Osteocyte (in vitro differentiated cells): ENCODE measurements around the gene ALAS1. TPM values are rescaled to one million over a fixed set of nuclear protein-coding genes. Genes with fewer than 3 reads are reported as not detected.
"Not testable (repeated sequence)": the region's sequence is repeated elsewhere in the genome, so short reads cannot be mapped to it uniquely, and the experiment has no call there.

Source experiments
- DNase-seq: peaks from one replicate; pipeline ENCODE4 v3.0.0; 2021; ENCODE audit warnings: mixed read lengths; ENCODE audit not compliant: unreplicated experiment; ENCODE audit errors: extremely low spot score
- H3K27ac Mint-ChIP-seq: one replicate; pipeline ENCODE4 v1.8.0; 2021; ENCODE audit warnings: mild to moderate bottlenecking, mixed read lengths; ENCODE audit not compliant: unreplicated experiment
- H3K27me3 Mint-ChIP-seq: one replicate; pipeline ENCODE4 v1.8.0; 2021; ENCODE audit warnings: mixed read lengths; ENCODE audit not compliant: unreplicated experiment
- H3K36me3 Mint-ChIP-seq: one replicate; pipeline ENCODE4 v1.8.0; 2021; ENCODE audit warnings: mixed read lengths; ENCODE audit not compliant: unreplicated experiment
- H3K4me1 Mint-ChIP-seq: one replicate; pipeline ENCODE4 v1.8.0; 2021; ENCODE audit warnings: mixed read lengths; ENCODE audit not compliant: unreplicated experiment
- H3K4me3 Mint-ChIP-seq: one replicate; pipeline ENCODE4 v1.8.0; 2021; ENCODE audit warnings: mild to moderate bottlenecking, moderate library complexity, mixed read lengths; ENCODE audit not compliant: unreplicated experiment
- H3K9me3 Mint-ChIP-seq: one replicate; pipeline ENCODE4 v1.8.0; 2021; ENCODE audit warnings: mixed read lengths; ENCODE audit not compliant: unreplicated experiment
- CTCF ChIP-seq: fragments of 200-600 bp; sonication (generic); IDR thresholded peaks from 2 replicates; pipeline ENCODE4 v1.5.0; 2021; ENCODE audit warnings: antibody characterized with exemption, mild to moderate bottlenecking, moderate library complexity
- long read RNA-seq: library from polyadenylated mRNA; unstranded; transcript quantifications from one replicate; pipeline ENCODE4 v2.0.0, GENCODE V29; 2021
- total RNA-seq: library from RNA; stranded (reverse); gene quantifications from 2 replicates; pipeline ENCODE4 v1.2.1, GENCODE V29; 2021

ALAS1 gene
- total RNA-seq, result 34.8 and 36.2 TPM in 2 replicates
- long read RNA-seq, transcript ALAS1-205 (12 exons, 2,356 nt), result minor isoform, 12 of 160 reads
- long read RNA-seq, transcript ALAS1-204 (11 exons, 2,125 nt), result major isoform, 129 of 160 reads
- long read RNA-seq, transcript ALAS1-201 (11 exons, 2,212 nt), result minor isoform, 9 of 160 reads
- long read RNA-seq, partial matches to known transcripts, result 2 of 160 reads
- long read RNA-seq, other reads (novel, unspliced or antisense), result 7 of 160 reads

- peaks cover 24% of the 10 kb centered on the region for H3K4me1 Mint-ChIP-seq
- H3K36me3 Mint-ChIP-seq, result peaks cover 14% of the 10 kb centered on the region
- H3K27ac Mint-ChIP-seq, result peak within 1 kb of the TSS; percentile 88
- no peaks in the 10 kb centered on the region for H3K27me3 Mint-ChIP-seq
- peak within 1 kb of the TSS; percentile 98 for H3K4me3 Mint-ChIP-seq
- TF ChIP-seq CTCF, result no peak
- DNase-seq, result peak; percentile 98
- no peaks in the 10 kb centered on the region for H3K9me3 Mint-ChIP-seq
Observed at GRCh38 chr3:52197842-52198625, at the start of gene ALAS1. Gene ALAS1, plus strand, starts transcription at chr3:52198160. Its CDS starts 1,082 bp downstream, at chr3:52199242.

DNA sequence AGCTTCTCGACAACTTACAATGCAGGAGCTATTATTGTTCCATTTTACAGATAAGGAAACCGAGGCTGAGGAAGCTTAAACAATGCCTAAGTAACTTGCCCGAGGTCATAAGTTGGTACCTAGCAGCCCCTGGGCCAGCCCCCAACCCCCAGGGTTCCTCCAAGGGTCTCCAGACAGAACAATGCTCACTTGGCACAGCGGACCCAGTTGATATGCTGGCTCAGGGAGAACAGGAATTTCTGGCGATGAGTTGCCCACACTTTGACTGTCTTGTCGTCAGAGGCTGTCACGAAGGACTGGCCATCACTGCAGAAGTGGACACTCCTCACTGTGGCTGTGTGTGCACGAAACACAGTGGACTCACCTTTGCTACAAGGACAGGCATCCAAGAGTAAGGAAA, 48.9 kb upstream of the ALAS1 start:
- Mint-ChIP-seq H3K9me3 (no peaks in the 10 kb centered on the region), H3K4me1 (peaks cover 10% of the 10 kb centered on the region)
- TF ChIP-seq CTCF, result no peak

DNA sequence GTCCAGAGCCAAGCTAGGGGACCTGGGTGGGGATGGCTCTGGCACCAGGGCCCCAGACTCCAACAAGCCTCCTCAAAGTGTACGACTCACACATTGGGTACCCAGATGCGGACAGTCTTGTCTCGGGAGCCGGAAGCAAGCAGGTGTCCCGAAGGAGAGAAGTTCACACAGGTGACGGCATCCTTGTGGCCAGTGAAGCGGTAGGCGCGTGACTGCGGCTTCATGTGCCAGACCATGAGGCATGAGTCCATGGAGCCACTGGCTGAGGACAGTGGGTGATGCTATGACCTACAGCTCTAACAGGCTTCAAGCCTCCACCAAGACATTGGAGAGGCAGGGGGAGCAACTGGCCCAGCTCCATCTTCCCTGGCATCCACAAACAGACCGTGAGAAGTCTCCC, 48.2 kb upstream of the ALAS1 start:
- Mint-ChIP-seq H3K4me1 (peaks cover 9% of the 10 kb centered on the region), H3K36me3 (no peaks in the 10 kb centered on the region), H3K27me3 (no peaks in the 10 kb centered on the region), H3K4me3 (no peak overlapping the region), H3K27ac (no peak overlapping the region), H3K9me3 (no peaks in the 10 kb centered on the region)
- TF ChIP-seq CTCF, result no peak
- no peak for DNase-seq

More for the DNA sequence above, 48.9 kb upstream of the ALAS1 start:
- Mint-ChIP-seq H3K27ac (no peak overlapping the region), H3K27me3 (no peaks in the 10 kb centered on the region), H3K4me3 (no peak overlapping the region), H3K36me3 (no peaks in the 10 kb centered on the region)
- DNase-seq, result no peak

DNA sequence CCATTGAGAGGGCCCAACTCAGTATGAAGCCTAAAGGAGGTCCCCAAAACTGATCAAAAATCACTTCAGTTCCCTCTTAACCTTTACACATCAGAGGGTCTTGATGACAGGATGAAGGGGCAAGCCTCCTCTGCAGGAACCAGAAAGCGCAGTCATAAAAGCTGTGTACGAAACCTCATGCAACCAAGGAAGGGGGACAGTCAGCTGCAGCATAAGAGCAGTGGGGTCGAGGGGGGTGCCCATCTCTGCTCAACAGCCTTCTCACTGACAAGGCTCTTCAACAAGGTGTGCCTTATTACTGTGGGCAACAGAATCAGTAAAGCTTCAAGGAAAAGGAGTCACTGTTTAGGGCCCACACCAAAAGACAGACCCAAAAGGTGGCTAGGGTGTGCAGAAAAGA, 47.6 kb upstream of the ALAS1 start:
- Mint-ChIP-seq H3K36me3 (no peaks in the 10 kb centered on the region), H3K27me3 (no peaks in the 10 kb centered on the region), H3K27ac (no peak overlapping the region), H3K4me1 (peaks cover 14% of the 10 kb centered on the region), H3K9me3 (no peaks in the 10 kb centered on the region), H3K4me3 (no peak overlapping the region)
- TF ChIP-seq CTCF, result no peak
- DNase-seq, result no peak

GRCh38 chr3:52150860-52151259, 47.1 kb upstream of the ALAS1 start:
- peaks cover 14% of the 10 kb centered on the region for H3K4me1 Mint-ChIP-seq
- no peaks in the 10 kb centered on the region for H3K9me3 Mint-ChIP-seq
- H3K36me3 Mint-ChIP-seq, result no peaks in the 10 kb centered on the region
- TF ChIP-seq CTCF, result no peak
- no peak overlapping the region for H3K4me3 Mint-ChIP-seq
- H3K27ac Mint-ChIP-seq, result no peak overlapping the region
- no peak for DNase-seq
- H3K27me3 Mint-ChIP-seq, result no peaks in the 10 kb centered on the region

- H3K4me1 Mint-ChIP-seq, result peaks cover 14% of the 10 kb centered on the region
- not testable (repeated sequence) for H3K36me3 Mint-ChIP-seq, H3K27me3 Mint-ChIP-seq, DNase-seq, H3K9me3 Mint-ChIP-seq, H3K4me3 Mint-ChIP-seq, H3K27ac Mint-ChIP-seq
Observed at GRCh38 chr3:52151991-52152390, 46.0 kb upstream of the ALAS1 start.
